Measurements from ENCODE around the gene RXFP4.

RXFP4 gene

DNA sequence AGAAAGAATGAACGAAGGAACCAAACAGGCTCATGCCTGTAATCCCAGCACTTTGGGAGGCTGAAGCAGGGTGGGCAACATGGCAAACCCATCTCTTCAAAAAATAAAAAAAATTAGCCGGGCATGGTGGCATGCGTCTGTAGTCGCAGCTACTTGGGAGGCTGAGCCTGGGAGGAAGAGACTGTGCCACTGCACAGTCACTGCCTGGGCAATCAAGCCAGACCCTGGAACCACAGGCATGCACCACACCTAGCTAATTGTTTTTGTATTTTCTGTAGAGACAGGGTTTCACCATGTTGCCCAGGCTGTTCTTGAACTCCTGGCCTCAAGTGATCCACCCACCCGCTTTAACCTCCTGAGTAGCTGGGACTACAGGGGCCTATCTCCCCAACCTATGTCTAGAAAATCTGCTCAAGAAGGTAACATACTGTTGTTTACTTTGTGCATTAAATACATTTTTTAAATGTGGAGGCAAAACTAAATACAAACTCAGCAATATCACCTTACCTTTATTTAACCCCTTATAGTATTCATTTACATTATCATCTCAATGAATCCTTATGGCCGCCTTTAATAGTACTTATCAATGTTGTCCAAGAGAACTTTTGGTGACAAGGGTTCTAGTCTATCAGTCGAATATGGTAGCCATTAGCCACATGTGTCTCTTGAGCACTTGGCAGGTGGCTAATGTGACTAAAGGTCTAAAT lies 10.0 kb upstream of the RXFP4 start:
- DNase-seq: no peak

DNA sequence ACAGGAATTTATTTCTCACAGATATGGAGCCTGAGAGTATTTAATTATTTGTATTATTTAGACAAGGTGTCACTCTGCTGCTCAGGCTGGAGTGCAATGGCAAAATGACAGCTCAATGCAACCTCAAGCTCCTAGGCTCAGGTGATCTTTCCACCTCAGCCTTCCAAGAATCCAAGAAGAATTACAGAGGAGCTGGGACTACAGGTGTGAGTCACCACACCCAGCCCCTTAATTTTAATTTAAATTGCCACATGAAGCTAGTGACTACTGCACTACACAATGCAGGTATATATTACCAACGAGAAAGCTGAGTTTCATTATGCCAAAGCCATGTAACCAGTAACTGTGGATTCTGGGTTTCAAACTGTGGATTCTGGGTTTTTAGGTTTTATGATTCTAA lies 9.4 kb upstream of the RXFP4 start:
- no peak for DNase-seq

DNA sequence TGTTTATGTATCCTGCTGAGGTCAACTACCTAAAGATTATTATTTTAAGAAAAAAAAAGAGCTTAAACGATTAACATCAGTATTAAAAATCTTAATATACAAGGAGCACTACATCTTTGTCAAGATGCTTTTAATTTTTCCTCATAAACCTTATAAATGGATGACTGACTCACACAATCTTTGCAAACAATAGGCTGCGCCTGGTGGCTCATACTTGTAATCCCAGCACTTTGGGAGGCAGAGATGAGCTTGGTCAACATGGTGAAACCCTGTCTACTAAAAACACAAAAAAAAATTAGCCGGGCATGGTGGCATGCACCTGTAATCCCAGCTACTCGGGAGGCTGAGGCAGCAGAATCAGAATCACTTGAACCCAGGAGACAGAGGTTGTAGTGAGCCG lies 9.0 kb upstream of the RXFP4 start:
- DNase-seq: no peak

DNA sequence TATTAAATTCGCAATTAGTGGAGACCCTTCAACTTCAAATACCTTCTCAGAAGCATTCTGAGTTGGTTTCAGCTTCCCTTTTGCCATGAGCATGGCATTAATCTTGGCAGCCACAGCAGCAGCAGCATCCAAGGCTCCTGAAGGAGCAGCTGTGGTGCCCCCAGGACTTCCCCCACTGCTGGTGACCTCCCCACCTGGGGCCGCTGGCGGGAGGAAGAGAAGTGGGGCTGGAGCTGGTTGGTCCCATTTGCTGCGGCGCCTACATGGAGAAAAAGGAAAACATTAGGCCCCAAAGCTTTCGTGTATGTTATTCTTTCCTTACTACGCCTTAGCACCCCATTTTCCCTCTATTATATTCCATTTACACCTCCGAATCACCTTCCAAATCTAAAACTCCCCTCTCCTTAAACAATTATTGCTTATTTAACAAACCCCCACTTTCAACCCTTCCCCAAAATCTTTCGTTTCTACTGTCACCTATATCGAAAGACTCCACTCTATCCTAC lies 7.8 kb upstream of the RXFP4 start:
- no peak for DNase-seq

DNA sequence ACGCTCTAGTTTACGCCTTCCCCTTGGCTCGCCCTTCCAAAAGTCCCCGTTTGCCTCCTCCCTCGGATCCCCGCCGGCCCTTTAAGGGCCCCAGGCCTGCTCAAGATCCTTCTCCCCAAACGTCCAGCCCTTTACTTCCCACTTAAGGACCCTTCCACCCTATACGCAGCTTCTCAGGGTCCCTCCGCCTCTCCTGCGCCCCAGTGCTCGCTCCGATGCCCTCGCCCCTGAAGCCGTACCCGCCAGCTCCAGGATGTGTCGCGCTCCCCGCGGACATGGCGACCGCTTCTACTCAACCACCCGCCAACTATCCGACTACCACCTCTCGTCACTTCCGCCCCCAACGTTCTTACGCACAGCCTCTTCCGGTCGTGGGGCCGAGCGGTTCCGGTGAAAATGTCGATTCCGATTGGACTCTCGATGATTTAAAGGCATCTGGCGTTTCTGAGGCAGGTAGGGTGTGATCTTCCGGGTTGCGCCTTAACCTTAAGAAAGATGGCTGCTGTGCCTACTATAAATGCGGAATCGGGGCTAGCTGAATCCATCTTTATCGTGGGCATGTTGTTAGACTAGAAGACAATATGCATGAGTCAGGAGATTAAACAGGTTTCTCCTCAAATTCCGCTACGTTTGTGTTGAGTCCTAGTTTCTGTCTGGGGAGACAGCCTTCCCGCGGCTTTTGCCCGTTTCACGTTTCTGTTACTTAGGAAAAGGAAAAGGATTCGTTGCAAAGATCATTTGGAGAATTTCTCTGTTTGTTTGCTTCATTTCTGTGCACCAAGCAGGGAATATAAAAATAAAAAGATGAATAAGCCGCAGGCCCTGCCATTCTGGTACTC lies 7.1 kb upstream of the RXFP4 start, which contains the start of gene KHDC4:
TSS of gene KHDC4 (minus strand) at position 317 of the 839 bp plus-strand sequence. CDS start at position 277, 40 bp downstream.
- DNase-seq: peak; percentile 77 to 88 (median 81)

DNA sequence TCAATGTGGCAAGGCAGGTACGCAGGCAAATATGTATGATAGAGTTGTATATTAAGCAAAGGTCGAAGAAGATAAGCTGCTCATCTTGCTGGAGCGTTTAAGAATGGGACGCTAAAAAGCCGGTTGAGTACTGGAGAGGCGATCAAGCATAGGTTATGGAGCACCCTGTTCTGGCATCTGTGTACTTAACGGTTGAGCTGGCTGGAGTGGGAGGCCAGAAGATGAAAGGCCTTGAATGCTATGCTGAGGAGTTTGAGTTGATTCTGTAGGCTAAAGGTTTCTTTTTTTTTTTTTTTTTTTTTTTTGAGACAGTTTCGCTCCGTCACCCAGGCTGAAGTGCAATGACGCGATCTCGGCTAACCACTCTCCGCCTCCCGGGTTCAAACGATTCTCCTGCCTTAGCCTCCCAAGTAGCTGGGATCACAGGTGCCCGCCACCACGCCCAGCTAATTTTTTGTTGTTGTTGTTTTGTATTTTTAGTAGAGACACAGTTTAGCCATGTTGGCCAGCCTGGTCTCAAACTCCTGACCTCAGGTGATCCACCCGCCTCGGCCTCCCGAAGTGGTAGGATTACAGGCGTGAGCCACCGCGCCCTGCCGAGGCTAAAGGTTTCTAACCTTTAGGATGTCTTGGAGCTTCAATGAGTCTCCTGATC lies 6.4 kb upstream of the RXFP4 start:
- DNase-seq: no peak

DNA sequence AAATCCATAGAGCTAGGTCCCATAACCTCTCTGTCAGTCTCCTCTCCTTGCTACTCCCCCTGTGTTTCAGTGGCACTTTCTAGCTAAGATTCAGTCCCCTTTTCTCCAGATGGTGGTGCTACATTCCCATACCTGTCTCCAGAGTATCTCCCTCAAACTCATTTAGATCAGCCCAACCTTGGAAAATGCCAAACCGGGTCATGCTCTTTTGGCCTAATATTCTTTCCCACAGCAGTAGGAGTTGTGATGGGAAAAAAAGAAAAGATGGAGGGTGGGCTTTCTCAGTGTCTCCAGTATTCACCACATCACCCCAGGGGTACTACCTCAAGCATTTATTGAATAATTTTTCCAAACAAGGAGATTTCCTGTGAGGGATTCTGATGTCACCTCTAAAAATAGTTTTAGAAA lies 3.2 kb upstream of the RXFP4 start:
- DNase-seq: no peak

DNA sequence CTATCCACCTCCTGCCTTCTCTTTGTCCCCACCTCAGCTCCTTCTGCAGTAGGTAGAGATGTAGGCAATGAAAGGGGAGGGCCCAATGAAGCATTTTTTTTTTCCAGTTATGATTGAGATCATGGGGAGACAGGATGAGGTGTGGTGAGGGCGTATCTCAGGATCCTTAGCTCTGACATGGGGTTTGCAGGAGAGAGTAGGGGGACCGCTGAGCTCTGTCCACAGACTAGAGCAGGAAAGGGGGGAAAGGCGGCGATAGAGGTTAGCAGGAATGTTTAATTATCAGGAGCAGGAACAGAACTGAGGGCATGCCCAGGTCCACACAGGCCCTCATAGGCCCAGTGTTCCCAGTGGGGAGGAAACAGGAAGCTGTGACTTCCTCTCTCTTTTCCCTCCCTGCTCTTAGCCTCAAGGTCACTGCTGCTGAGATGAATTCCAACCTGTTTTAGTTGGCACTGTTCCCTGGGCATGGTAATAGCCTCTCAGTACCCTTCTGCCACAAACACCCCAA lies 901 bp upstream of the RXFP4 start:
- DNase-seq: no peak

DNA sequence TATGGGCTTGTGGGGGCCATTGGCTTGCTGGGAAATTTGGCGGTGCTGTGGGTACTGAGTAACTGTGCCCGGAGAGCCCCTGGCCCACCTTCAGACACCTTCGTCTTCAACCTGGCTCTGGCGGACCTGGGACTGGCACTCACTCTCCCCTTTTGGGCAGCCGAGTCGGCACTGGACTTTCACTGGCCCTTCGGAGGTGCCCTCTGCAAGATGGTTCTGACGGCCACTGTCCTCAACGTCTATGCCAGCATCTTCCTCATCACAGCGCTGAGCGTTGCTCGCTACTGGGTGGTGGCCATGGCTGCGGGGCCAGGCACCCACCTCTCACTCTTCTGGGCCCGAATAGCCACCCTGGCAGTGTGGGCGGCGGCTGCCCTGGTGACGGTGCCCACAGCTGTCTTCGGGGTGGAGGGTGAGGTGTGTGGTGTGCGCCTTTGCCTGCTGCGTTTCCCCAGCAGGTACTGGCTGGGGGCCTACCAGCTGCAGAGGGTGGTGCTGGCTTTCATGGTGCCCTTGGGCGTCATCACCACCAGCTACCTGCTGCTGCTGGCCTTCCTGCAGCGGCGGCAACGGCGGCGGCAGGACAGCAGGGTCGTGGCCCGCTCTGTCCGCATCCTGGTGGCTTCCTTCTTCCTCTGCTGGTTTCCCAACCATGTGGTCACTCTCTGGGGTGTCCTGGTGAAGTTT lies 550 bp downstream of the RXFP4 start:
- DNase-seq: no peak

DNA sequence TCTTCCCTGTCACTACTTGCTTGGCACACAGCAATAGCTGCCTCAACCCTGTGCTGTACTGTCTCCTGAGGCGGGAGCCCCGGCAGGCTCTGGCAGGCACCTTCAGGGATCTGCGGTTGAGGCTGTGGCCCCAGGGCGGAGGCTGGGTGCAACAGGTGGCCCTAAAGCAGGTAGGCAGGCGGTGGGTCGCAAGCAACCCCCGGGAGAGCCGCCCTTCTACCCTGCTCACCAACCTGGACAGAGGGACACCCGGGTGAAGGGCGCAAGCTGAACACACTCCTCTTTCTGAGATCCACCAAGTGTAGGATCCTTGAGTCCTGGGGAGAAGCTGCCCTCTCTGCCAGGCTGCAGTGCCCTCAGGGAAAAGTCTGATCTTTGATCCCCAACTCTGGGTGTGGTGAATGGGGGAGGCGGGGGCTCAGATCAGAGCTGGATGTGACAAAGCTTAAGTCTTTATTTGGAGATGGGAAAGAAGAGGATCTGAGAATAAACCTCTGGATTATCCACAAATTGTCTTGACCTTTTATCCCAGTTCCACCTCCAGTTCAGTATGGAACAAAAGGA lies 1.2 kb downstream of the RXFP4 start:
- no peak for DNase-seq

DNA sequence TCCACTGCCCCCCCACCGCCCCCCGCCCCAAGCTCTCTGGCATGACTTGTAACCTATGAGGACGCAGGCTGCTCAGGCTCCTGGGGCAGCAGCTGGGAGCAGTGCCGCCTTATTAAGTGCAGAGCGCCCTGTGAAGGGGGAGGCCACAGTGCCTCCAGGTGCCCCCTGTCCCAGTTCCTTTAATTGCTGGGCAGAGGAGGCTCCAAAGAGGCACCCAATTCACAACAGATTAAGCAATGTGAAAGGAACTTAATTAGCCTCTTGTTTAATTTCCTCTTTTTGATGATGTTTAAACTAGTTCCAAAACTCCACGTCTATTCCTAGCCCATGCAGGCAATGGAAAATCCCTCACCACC lies 3.0 kb downstream of the RXFP4 start:
- no peak for DNase-seq

DNA sequence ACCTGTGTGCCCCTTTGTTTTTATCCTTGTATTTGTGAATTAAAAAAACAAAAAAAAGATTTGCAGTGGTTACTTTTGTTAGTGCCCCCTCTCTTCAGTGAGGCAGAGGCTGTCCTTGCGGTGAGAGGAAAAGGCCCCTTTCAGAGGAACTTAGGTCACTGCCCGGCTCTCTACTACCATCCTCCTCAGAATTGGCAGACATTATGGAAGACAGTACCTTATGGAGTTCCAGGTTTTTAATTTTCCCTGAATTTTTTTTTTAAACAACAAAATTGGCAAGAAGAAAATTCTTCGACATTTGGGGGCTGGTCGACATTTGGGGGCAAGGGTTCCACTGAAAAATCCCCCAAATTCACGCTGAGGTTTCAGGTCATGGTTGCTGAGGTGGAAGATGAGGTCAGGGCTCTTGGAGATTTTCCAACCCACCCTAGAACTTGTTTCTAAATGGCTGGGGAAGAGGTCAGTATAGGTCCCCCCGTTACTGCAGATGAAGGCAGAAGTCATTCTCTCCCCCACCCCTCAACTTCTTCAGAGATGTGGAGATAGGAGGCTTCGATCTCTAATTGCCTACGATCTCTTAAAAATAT lies 5.3 kb downstream of the RXFP4 start:
- DNase-seq: no peak

DNA sequence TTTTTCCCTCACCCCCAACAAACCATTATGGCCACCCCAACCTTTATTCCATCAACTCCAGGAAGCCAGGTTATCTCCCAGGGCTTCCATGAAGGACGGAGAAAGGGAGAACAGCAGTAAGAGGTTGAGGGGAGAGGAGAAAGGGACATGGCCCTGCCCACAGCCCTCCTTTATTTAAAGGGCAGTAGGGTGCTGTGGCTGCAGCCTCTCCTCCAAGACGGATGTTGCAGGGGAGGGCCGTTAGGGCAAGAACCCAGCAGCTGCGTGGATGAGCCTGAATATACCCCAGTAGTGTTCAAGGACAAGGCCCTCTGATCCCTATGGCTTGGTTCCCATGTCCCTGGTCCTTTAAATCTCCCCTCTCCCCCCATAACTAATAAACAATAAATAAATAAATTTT lies 5.9 kb downstream of the RXFP4 start:
- no peak for DNase-seq

DNA sequence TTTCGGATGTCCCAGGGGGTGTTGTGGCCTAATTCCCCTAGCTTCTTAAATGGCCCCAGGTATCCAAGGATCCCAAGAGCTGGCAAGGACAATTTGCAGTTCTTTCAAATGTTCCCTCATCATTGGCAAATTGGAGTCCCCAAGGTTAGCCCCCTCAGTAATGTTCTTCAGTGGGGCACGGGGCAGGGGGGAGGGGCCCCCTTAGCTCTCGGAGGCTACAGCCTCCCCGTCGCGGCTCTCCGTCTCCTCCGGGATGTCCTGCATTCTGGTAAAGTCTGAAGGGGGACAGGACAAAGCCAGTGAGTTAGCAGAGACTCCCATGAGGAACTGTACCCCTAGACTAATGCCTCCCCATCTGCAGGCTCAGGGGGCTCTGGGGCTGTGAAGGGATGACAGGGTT lies 6.3 kb downstream of the RXFP4 start:
- DNase-seq: no peak

DNA sequence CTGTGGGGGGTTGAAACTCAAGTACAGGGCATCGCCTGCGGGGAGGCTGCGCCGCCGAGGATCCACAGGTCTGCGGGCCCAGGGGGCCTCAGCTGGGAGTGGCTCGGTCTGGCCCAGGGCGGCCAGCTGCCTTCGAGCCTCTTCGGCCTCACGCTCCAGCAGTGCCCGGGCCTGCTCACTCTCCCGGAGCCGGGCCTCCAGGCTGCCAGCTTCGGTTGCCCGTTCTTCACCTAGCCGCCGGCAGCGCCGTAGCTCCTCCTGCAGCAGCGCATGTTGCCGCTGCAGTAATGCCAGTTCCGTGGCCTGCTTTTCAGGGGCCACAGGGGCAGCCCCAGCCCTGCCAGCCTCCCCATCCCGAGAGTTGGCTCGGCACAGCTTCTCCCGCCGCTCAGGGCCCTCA lies 9.4 kb downstream of the RXFP4 start:
- DNase-seq: no peak

DNA sequence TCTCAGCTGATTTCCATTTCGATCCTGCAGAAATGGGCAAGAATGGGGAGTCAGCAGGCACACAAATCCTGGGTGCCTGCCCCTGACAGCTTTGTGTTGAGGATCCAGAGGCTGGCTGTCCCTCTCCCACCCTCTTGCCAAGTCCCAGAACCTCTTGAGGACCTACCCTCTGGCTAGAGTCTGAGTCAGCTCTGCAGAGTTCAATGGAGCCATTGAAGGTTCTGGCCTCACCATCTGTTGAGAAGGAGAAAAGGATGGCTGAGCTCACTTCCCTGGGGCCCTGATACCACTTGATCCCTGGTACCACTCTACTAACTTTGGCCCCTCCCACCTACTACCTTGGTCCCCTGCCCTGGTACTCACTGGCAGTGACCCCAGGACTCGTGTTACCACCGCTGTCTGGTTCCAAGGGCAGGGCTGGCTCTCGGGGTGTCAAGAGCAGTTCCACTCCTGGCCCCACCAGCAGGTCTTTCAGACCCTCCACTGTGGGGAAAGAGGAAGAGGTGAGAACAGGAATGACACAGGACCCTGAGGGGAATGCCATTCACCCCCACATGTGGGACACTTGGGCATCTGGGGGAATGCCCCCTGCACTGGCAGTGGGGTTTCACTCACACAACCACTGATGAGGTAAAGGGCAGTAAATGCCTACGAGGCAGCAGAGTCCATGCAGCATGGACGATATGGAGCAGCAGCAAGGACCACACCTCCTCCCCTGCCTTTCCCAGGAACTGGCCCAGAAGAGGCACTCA lies 10.5 kb downstream of the RXFP4 start:
- no peak for DNase-seq

DNA sequence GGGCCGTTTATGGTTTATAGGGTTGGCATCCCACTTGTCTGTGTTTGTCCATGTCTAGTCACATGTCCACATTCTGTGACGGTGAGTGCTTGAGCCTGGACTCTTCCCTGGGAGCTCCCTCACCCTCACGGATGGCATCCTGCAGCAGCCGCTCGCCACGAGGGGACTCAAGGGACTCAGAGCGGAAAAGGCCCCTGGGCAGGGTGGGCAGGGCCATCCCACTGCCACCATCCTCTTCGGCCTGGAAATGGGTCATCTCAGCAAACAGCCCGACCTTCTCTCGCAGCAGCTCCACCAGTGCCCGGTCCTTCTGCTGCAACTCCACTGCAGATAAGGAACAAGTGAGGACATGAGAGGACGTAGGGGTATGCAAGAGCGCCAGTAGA lies 11.1 kb downstream of the RXFP4 start:
- DNase-seq: no peak

DNA sequence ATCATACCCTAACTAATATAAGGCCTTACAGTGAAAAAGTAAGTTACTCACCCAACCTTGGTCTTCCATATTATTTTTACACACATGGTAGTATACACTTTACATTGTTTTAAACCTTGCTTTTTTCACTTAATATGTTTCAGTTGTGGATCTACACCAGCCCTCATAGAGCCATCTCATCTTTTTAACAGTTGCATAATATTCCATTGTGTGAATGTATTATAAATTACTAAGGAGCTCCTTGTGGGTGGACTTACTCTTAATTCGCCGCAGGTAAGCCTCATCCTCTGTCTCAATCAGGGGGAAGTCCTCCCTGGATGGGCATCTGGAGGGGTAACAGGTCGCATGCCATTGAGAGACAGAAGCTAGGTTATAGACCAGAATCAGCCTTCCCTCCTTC lies 13.2 kb downstream of the RXFP4 start:
- DNase-seq: no peak

DNA sequence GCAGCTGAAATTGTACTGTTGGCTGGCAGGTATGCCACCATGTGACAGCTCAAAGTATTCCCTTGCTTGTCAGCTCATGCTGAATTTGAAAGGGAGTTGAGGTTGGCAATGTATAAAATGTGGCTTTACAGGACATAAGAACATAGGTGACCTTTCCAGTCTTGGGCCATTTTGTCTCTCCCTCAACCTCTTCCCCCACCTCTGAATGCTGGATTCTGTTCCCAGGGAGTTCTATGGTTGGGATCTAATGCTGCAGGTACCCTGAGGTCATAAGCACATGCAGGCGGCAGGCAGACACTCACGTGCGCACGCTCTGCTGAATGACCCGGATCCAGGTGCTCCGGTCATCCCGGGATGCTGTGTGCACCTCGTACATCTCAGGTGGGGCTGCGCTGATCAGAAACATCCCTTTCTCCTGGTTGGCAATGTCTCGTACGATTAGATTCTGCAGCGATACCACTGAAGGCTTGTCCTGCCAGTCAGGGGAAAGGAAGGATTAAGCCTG lies 16.0 kb downstream of the RXFP4 start:
- no peak for DNase-seq

DNA sequence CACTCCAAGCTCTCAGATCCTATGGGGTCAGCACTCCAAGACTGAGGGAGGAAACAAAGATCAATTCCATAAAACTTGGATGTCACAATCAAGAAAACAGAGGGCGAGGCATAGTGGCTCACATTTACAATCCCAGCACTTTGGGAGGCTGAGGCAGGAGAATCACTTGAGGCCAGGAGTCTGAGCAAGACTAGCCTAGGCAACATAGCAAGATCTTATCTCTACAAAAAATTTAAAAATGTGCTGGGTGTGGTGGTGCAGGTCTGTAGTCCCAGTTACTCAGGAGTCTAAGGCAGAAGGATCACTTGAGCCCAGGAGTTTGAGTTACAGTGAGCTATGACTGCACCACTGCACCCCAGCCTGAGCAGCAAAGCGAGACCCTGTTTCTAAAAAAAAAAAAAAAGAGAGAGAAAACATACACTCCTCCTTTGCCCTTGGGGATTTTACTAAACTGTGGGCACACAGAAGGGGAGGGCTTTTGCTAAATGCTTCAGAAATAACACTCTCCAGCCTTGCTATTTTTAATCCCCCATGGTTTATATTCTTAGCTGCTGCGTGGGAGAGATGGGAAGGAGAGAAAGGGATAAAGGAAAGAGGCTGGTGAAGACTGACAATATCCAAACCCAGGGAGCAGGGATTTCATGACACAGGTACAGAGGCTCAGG lies 18.8 kb downstream of the RXFP4 start:
- no peak for DNase-seq

DNA sequence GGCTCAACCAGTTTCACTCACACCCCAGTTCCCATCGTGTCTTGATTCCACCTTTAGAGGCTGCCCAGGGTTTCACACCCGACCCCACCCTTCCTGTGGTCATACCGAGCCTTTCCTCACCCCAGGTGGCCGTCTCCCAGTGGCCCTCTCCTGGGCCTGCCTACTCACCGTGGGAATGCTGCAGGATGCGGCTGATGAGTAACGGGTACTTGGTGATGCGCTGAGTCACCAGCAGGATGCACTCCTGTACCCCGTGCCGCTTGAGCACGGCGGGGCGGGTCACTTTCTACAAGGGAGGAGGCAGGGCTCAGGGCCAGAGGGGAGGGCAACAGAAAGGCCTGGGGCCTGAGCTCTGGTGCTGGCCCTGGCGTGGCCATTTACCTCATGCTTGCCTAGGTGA lies 20.5 kb downstream of the RXFP4 start:
- no peak for DNase-seq
